Mucosa of stomach (tissue), 1 donor: ENCODE data around the gene CNPY2.
A peak's percentile ranks its signal among the peaks of the same experiment; 100 is the strongest.
"Not testable (repeated sequence)": the region's sequence is repeated elsewhere in the genome, so short reads cannot be mapped to it uniquely, and the experiment has no call there.

Experiments
- H3K27me3 ChIP-seq: one replicate; pipeline ENCODE4 v1.7.0; 2013; ENCODE audit warnings: mild to moderate bottlenecking, low read length; ENCODE audit not compliant: control insufficient read depth, insufficient read depth
- H3K36me3 ChIP-seq: one replicate; pipeline ENCODE4 v1.7.0; 2013; ENCODE audit warnings: low read length; ENCODE audit not compliant: control insufficient read depth, insufficient read depth
- H3K4me1 ChIP-seq: one replicate; pipeline ENCODE4 v1.7.0; 2013; ENCODE audit warnings: mild to moderate bottlenecking, low read length; ENCODE audit not compliant: control insufficient read depth, insufficient read depth
- H3K4me3 ChIP-seq: one replicate; pipeline ENCODE4 v1.7.0; 2013; ENCODE audit warnings: low read length
- H3K9ac ChIP-seq: one replicate; pipeline ENCODE4 v1.7.0; 2013; ENCODE audit warnings: mild to moderate bottlenecking, low read length, moderate library complexity
- H3K9me3 ChIP-seq: one replicate; pipeline ENCODE4 v1.7.0; 2013; ENCODE audit warnings: mild to moderate bottlenecking, low read length, moderate library complexity; ENCODE audit not compliant: control insufficient read depth
- donor health status: Pancreatic carcinoma.

The CNPY2 gene

DNA sequence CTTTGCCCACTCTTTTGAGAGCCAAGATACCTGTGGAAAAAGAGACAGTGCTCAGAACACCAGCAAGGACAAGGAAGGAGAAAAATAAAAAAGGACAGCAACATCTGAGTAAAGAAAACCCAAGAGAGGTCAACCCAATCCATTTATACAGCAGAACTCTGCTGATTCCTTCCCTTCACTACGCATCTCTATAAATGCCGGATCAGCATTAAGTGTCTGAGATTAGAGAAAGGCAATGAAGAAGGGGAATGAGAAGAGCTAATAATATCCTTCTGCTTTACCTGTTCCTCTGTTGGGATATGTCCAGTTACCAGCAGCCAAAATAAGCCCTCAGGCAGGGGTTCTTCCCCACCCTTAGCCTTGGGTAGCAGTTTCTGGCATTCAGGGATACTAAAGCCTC is 33.2 kb downstream of the CNPY2 start:
- Histone ChIP-seq H3K4me1 (no peaks in the 10 kb centered on the region), H3K4me3 (no peak overlapping the region), H3K27me3 (no peaks in the 10 kb centered on the region), H3K9me3 (no peaks in the 10 kb centered on the region), H3K36me3 (no peaks in the 10 kb centered on the region), H3K9ac (no peak overlapping the region)

- Histone ChIP-seq H3K4me3 (no peak overlapping the region), H3K36me3 (no peaks in the 10 kb centered on the region), H3K9ac (no peak overlapping the region), H3K9me3 (no peaks in the 10 kb centered on the region), H3K27me3 (no peaks in the 10 kb centered on the region), H3K4me1 (no peaks in the 10 kb centered on the region)
Observed at GRCh38 chr12:56282030-56282429, 33.8 kb downstream of the CNPY2 start.

GRCh38 chr12:56280849-56281248 is 34.9 kb downstream of the CNPY2 start:
- no peaks in the 10 kb centered on the region for H3K4me1 ChIP-seq
- no peaks in the 10 kb centered on the region for H3K9me3 ChIP-seq
- no peak overlapping the region for H3K9ac ChIP-seq
- H3K36me3 ChIP-seq = no peaks in the 10 kb centered on the region
- H3K4me3 ChIP-seq = no peak overlapping the region
- no peaks in the 10 kb centered on the region for H3K27me3 ChIP-seq

DNA sequence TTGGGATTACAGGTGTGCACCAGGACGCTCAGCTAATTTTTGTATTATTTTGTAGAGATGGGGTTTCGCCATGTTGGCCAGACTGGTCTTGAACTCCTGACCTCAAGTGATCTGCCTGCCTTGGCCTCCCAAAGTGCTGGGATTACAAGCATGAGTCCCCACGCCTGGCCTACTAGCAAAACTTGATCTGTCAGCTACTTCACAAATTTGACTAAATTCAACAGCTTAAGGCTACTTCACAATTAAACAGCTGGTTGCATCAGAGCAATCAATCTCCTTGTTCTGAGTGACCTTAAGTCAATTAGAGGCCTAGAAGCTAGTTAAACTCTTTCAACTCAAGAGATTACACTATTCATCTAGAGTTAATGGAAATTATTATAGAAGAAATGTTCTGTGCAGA is 36.9 kb downstream of the CNPY2 start:
- Histone ChIP-seq H3K4me1 (no peaks in the 10 kb centered on the region), H3K27me3 (no peaks in the 10 kb centered on the region), H3K4me3 (no peak overlapping the region)

GRCh38 chr12:56274299-56274698 is 41.5 kb downstream of the CNPY2 start:
- H3K9me3 ChIP-seq = no peaks in the 10 kb centered on the region
- H3K36me3 ChIP-seq = peaks cover 6% of the 10 kb centered on the region
- no peak overlapping the region for H3K4me3 ChIP-seq
- no peaks in the 10 kb centered on the region for H3K4me1 ChIP-seq
- H3K27me3 ChIP-seq = no peaks in the 10 kb centered on the region
- no peak overlapping the region for H3K9ac ChIP-seq

More for the DNA sequence above, 36.9 kb downstream of the CNPY2 start:
- Histone ChIP-seq H3K36me3 (no peaks in the 10 kb centered on the region), H3K9me3 (no peaks in the 10 kb centered on the region), H3K9ac (no peak overlapping the region)

GRCh38 chr12:56272468-56272867 is 43.3 kb downstream of the CNPY2 start:
- H3K27me3 ChIP-seq, H3K4me3 ChIP-seq, H3K9me3 ChIP-seq, H3K4me1 ChIP-seq, H3K9ac ChIP-seq, H3K36me3 ChIP-seq: not testable (repeated sequence)

DNA sequence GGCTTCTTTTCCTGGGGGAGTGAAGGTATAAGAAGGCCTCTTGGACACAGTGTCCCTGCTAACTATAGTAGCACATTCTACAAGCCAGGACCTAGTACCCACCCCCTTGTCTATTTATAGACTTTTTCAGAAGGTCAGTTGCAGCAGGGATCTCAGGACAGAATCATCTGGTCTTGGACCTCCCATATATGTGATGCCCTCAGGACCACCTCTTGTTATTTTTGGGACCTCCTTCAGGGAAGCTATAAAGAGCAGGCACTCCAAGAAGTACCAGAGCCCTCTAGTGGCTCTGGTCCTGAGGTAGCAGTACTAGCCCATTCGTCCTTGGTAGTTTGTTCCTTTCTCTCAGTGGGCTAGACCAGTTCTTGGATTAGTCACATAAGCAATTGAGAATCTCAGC is 44.8 kb downstream of the CNPY2 start:
- no peak overlapping the region for H3K9ac ChIP-seq
- no peaks in the 10 kb centered on the region for H3K9me3 ChIP-seq
- H3K4me3 ChIP-seq = no peak overlapping the region
- H3K27me3 ChIP-seq = no peaks in the 10 kb centered on the region
- H3K36me3 ChIP-seq = peaks cover 6% of the 10 kb centered on the region
- peaks cover 5% of the 10 kb centered on the region for H3K4me1 ChIP-seq

- Histone ChIP-seq H3K4me3 (peak overlapping the region; percentile 75), H3K9ac (peak overlapping the region; percentile 82), H3K4me1 (peaks cover 5% of the 10 kb centered on the region), H3K27me3 (no peaks in the 10 kb centered on the region), H3K9me3 (no peaks in the 10 kb centered on the region), H3K36me3 (no peaks in the 10 kb centered on the region)
Observed at GRCh38 chr12:56267443-56268071, 48.2 kb downstream of the CNPY2 start.

GRCh38 chr12:56266693-56267442 is 48.9 kb downstream of the CNPY2 start, which contains the start of gene COQ10A:
Gene COQ10A (plus strand): TSS chr12:56266942. CDS start chr12:56267119, 177 bp downstream.
- Histone ChIP-seq H3K4me1 (peaks cover 5% of the 10 kb centered on the region), H3K36me3 (no peaks in the 10 kb centered on the region), H3K27me3 (no peaks in the 10 kb centered on the region), H3K9ac (peak within 1 kb of the TSS; percentile 82), H3K4me3 (peak within 1 kb of the TSS; percentile 75), H3K9me3 (no peaks in the 10 kb centered on the region)

GRCh38 chr12:56266068-56266692 is 49.6 kb downstream of the CNPY2 start:
- H3K36me3 ChIP-seq = not testable (repeated sequence)

GRCh38 chr12:56262955-56263354 is 52.8 kb downstream of the CNPY2 start:
- H3K9ac ChIP-seq, H3K4me3 ChIP-seq, H3K36me3 ChIP-seq, H3K27me3 ChIP-seq, H3K9me3 ChIP-seq, H3K4me1 ChIP-seq: not testable (repeated sequence)

More at GRCh38 chr12:56266068-56266692, 49.6 kb downstream of the CNPY2 start:
- peak overlapping the region; percentile 82 for H3K9ac ChIP-seq
- not testable (repeated sequence) for H3K27me3 ChIP-seq, H3K4me1 ChIP-seq, H3K9me3 ChIP-seq
- H3K4me3 ChIP-seq = peak overlapping the region; percentile 75

GRCh38 chr12:56261503-56262232 is 54.1 kb downstream of the CNPY2 start:
- Histone ChIP-seq H3K4me1 (peaks cover 14% of the 10 kb centered on the region), H3K4me3 (no peak overlapping the region), H3K9ac (no peak overlapping the region), H3K36me3 (no peaks in the 10 kb centered on the region), H3K27me3 (no peaks in the 10 kb centered on the region), H3K9me3 (no peaks in the 10 kb centered on the region)
